ENCODE measurements around the gene SLC7A4.

- TF ChIP-seq TAF1 (IDR thresholded peaks at IDR 0.05; ENCODE audit: borderline replicate concordance, low read depth, low read length), result no peak
- no peak for TF ChIP-seq CTCF (IDR thresholded peaks at IDR 0.05 in 2 of 3, conservative IDR thresholded peaks at IDR 0.05 in 1 of 3; ENCODE audit: control insufficient read depth in 2 of 3, extremely low read depth in 1 of 3, insufficient read depth in 1 of 3, low read depth in 3 of 3, low read length in 3 of 3)
- no peak for TF ChIP-seq ZNF24 (IDR thresholded peaks at IDR 0.05)
- no peak for TF ChIP-seq ZBTB40 (IDR thresholded peaks at IDR 0.05; ENCODE audit: borderline replicate concordance)
- TF ChIP-seq RCOR1 (conservative IDR thresholded peaks at IDR 0.05; ENCODE audit: low read depth, low read length), result no peak
- TF ChIP-seq HDAC6 (IDR thresholded peaks at IDR 0.05; ENCODE audit: unreplicated experiment), result no peak
- TF ChIP-seq HCFC1 (IDR thresholded peaks at IDR 0.05; ENCODE audit: low read length), result no peak
- TF ChIP-seq KLF5 (IDR thresholded peaks at IDR 0.05; ENCODE audit: partially characterized antibody), result no peak
- TF ChIP-seq EZH2 (IDR thresholded peaks at IDR 0.05; ENCODE audit: borderline replicate concordance, control insufficient read depth, low read depth, low read length), result no peak
- no peak for TF ChIP-seq EP300 (IDR thresholded peaks at IDR 0.05; ENCODE audit: borderline replicate concordance in 1 of 2, control insufficient read depth in 1 of 2, low read depth in 2 of 2, low read length in 2 of 2)
- TF ChIP-seq ZBED1 (IDR thresholded peaks at IDR 0.05; ENCODE audit: borderline replicate concordance), result no peak
- no peak for TF ChIP-seq CREM (IDR thresholded peaks at IDR 0.05; ENCODE audit: low read depth)
- no peak for TF ChIP-seq EGR1 (IDR thresholded peaks at IDR 0.05; ENCODE audit: borderline replicate concordance in 1 of 2, low read depth in 2 of 2, low read length in 2 of 2)
- no peak for TF ChIP-seq IRF3 (IDR thresholded peaks at IDR 0.05)
These were observed 9.9 kb downstream of the SLC7A4 start for GRCh38 chr22:21022507-21022906.

Measured in GM12878 (cell line).